ENCODE data around the gene DIS3L.
"Not testable (repeated sequence)": the region's sequence is repeated elsewhere in the genome, so short reads cannot be mapped to it uniquely, and the experiment has no call there.

DIS3L gene

DNA sequence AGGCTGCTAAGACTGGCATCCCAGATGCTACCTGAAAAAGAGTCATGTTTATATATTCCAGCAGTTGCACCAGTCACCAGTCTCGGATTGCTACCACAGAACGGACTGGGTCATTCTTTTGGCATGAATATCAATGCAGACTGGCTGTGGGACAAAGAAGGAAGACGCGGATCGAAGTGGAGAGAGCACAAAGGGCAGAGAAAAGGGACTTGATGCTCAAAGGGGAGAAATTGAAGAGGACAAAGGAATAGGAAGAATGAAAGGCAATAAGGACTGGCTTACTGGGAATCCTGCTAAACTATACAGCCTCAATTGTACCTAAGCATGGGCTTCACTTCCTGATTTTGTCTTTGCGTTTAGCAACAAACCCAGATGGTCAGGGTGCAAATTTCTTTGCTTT lies 15.3 kb upstream of the DIS3L start:
- no peak for DNase-seq (ENCODE audit: low read depth in 3 of 3)

DNA sequence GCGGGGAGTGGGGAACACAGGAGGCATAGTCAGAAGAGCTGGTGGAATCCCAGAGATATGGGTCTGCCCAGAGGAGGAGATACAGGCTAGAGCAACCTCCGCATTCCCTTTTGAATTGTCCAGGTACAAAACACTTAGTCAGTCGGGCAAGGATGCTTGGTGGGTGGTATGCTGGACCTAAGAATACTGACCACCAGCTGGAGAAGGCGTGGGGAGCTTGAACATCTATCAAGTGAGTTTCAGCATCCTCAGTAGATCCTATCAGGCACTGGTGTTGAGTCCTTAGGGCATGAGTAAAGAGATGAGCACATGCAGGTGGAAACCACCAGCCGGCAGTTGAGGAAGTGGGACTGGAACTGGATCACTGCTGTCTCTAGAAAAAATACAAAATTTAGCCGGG lies 14.7 kb upstream of the DIS3L start:
- DNase-seq (ENCODE audit: low read depth in 3 of 3), result no peak

DNA sequence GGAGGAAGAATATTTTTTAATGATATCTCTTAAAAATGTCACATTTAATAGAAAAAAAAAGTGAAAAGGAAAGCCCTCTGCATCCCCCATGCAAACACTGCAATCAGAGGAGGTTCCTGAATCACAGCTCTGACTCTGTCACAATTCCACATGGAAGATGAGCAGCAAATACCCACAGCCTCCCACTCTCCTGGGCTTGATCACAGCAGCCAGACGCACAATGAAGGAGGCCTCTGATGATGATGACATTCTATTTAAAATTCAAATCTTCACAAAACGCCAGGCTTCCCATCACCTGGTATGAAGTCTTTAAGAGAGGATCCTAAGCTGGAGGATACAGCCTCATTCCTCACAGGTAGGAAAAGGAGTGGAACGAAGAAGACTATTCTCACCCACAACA lies 9.1 kb upstream of the DIS3L start:
- no peak for DNase-seq (ENCODE audit: low read depth in 3 of 3)

DNA sequence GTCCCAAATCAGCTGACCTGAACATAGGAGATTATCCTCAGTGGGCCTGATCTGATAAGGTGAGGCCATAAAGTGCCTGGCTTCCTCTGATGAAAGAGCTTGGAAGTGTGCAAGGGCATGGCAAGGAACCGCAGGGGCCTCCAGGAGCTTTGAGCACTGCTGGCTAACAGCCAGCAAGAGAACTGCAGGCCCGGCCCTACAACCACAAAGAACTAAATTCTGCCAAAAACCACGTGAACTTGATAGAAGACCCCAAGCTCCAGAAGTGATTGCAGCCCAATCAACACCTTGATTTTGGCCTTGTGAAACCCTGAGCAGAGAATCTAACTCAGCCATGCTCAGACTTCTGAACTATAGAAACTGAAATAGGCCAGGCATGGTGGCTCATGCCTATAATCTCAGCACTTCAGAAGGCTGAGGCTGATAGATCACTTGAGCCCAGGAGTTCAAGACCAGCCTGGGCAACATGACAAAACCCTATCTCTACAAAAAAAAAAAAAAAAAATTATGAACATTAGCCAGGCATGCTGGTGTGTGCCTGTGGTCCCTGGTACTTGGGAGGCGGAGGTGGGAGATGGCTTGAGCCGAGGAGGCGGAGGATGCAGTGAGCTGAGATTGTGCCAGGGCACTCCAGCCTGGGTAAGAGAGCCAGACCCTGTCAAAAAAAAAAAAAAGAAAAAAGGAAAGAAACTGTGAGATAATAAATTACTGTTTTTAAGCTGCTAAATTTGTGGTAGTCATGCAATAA lies 7.7 kb upstream of the DIS3L start:
- no peak for DNase-seq (ENCODE audit: low read depth in 3 of 3)

DNA sequence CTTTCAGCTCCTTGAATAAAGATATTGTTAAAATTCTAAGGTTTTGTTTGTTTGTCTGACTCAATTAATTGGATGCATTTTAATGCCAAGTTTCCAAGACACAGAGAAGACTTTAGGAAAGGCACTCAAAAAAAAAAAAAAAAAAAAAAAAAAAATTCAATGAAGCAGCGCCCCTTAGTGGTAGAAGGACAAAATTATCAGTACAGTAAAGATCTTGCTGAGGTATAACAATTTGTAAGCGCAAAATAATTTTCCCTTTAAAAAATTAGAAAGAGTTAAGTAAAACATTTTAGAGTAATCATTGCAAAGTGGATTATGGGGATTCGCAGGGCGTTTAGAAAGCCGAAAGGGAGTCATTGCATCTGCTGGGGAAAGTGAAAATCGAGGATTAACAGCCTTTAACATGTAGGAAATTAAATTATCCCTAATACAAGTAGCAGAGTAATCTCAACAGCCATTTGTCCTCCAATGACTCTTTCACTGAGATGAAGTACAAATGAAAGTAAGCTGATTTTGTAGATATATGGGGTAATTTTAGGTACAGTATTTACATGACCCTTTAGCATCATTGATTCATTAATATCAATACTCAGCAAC lies 5.8 kb upstream of the DIS3L start:
- no peak for DNase-seq (ENCODE audit: low read depth in 3 of 3)

DNA sequence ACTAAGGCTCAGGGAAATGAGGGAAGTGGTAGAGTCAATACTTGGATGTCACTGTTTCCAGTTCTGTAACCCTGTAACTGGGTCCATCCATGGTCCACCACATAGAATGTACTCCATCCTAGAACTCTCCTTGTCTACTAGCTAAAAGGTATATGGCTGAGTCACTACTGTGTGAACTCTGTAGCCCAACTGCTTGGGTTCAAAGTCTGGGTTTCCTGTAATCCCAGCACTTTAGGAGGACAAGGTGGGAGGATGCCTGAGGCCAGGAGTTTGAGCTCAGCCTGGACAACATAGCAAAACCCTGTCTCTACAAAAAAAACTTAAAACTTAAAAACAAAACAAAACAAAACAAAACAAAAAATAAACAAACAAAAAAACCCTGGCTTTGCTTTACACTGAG lies 5.3 kb upstream of the DIS3L start:
- no peak for DNase-seq (ENCODE audit: low read depth in 3 of 3)

DNA sequence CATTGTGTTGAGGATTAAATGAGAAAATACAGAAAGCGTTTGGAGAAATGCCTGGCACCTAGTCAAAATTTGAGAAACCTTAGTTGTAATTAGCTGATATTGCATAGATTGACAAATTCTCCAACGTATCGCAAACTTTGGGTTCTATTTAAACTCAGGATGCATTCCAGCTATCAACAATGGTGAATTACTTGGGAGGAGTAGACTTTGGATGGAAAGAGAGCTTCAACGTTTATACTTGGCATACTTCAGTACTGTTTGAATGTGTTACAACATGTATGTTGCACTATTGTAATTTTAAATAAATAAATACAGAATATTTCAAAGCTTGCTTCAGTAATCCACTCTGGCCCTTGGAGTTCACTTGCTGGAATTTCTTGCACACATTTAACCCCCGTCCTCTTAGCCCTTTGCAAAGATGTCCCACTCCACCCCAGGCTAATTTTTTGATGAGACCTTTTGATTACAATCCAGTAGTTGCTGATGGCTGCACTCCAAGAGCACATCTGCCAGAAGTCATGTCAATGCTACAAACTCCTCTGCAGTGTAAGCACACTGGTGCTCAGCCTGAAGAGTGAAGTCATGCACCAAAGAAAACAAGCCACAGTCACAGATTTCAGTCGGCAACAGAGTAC lies 4.7 kb upstream of the DIS3L start:
- no peak for DNase-seq (ENCODE audit: low read depth in 3 of 3)

DNA sequence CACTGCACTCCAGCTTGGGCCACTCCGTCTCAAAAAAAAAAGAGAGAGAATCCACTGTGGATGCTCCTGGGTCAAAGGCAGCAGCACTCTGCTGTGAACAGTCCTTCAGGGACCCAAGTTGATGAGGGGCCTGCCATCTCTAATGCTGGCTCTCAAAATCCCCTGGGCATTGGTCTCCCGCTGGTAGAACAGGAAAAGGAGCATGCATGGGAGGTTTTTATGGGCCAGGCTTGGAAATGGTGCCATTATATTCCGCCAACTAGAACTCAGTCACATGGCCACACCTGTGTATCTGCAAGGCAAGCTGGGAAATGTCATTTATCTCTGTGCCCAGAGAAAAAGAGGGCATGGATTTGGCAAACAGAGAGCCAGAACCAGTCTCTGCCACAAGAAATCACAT lies 3.4 kb upstream of the DIS3L start:
- DNase-seq (ENCODE audit: low read depth in 3 of 3), result no peak

DNA sequence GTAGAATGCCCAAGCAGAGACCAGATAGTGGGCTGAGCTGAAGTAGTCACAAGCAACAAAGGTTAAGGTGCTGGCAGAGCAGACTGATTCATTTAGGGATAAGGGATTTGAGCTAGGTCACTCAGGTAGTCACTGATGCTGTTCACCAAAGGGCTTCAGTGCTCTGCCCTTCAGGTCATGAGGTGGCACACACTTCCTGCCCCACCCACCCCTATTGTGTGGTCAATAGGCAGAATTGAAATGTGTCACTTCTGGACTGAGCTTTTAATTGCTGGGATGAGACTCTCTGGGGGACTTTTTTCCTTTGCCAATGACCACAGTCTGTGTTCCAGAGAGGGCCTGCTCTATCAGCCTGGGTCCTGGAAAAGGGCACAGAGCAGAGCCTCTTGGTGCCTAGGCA lies 2.9 kb upstream of the DIS3L start:
- DNase-seq (ENCODE audit: low read depth in 3 of 3), result no peak

DNA sequence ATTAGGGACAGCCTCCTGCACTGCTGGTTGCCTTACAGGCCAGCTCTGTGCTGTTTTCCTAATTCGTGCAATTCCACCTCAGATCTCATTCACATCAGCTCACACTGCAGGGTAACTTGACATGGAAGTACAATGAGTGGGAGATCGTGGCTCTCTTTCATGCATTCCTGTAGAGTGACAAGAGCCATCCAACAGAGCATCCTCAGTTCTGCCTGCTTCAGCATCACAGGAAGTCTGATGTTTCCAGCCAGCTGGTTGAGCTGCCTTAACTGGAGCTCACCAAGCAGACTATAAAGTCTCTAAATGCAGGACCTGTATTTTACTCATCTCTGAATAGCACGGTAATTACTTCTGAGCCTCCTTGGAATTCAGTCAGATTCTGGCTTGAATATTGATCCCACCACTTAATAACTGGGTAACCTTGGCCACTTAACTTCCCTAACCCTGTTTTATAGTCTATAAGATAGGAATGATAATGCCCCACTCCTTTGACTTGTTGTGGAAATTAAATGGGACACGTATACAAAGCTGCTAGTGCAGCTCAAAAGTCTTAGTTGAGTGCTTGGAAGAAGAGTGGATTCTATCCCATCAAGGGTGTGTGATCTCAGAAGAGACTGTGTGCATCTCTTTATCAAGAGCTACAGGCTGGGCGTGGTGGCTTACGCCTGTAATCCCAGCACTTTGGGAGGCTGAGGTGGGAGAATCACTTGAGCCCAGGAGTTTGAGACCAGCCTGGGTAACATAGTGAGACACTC lies 1.4 kb upstream of the DIS3L start:
- DNase-seq (ENCODE audit: low read depth in 3 of 3), result no peak

DNA sequence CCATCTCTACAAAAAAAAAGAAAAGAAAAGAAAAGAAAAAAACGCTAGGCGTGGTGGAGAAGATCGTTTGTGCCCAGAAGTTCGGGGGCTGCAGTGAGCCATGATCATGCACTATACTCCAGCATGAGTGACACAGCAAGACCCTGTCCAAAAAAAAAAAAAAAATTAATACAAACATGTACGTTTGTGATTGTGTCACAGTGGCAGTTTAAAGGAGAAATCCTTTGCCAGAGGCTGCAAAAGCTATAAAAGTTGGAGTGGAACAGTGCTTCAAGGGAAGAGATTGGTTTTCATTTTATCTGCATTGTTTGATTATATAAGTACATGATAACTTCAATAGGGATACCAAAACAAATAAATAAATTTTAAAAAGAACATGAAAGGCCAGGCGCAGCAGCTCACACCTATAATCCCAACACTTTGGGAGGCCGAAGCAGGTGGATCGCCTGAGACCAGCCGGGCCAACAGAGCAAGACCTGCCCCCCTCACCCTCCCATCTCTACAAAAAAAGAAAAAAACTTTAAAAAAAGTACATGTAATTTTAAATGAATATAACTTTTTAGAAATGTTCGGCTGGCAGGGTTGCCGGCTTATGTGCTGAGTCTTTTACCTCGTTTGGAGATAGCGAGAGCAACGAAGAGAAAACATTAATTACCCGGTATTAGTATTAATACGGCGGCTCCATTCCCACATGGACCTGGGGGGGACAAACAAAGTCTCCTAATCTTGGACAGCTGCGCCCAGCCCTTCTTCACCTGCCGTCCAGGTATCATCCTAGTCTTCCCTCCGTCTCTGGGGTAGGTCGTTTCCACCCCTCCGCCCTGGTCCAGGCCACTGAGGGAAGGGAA lies 573 bp upstream of the DIS3L start:
- DNase-seq (ENCODE audit: low read depth in 3 of 3), result no peak

DNA sequence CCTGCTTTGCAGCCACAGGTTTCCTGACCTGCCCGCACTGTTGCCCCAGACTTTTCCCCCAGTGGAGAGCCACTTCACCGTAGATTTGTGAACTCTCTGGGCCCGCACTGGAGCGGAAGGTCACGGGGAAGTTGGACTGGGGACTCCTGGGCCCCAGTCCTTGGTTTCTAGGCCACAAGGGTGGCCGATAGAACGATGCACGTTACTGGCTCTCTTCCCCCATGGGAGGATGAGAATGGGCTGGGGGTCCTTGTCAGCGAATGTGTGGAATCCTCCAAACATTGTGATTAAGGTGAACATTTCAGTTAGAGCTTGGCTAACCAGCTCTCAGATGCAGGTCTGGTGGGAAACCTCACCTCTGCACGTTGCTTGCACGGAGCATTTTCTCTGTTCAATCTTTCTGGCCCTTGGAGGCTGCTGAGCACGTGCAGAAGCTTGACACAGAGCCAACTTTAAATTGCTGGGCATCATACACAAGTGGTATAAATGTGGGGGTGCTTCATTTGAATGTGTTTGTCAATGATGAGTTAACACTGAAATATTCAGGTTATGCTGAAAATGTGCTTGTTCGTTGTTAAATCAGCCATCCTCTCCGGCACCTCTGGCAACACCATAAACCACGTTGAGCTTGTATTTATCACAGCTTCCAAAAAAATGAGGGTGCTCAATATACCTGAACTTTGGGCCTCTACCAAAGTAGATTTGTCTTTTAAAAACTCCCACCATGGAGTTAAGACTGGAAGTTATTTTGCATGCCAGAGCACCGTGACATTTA lies 976 bp downstream of the DIS3L start:
- peak in 1 of 3 donors; percentile 33 for DNase-seq (ENCODE audit: low read depth in 3 of 3)

DNA sequence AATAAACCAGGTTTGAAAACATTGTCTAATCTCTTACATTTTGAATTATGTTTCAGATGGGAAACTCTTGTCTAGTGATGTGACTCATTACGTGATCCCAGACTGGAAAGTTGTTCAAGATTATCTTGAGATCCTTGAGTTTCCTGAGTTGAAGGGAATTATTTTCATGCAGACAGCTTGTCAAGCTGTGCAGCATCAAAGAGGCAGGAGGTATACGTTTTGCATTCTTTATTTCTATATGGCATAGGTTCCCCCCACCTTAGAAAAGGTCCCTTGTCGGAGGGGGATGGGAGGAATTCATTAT lies 1.5 kb downstream of the DIS3L start:
- DNase-seq (ENCODE audit: low read depth in 3 of 3), result no peak

DNA sequence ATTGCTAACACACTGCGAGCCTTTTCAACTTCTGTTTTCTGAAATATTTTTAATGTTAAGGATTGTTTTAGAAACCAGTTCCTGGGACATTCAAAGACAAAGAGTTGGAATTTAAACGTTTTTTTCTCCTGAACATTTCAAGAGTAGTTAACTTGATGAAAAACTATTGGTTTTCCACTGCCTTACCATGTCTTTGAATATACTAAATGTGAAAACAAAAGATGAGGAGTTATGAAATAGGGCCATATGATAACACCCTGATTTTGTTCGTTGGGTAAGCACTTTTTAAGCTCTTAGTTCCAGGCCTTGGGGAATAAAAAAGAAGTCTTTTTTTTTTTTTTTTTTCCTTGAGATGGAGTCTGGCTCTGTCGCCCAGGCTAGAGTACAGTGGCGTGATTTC lies 2.8 kb downstream of the DIS3L start:
- no peak for DNase-seq (ENCODE audit: low read depth in 3 of 3)

DNA sequence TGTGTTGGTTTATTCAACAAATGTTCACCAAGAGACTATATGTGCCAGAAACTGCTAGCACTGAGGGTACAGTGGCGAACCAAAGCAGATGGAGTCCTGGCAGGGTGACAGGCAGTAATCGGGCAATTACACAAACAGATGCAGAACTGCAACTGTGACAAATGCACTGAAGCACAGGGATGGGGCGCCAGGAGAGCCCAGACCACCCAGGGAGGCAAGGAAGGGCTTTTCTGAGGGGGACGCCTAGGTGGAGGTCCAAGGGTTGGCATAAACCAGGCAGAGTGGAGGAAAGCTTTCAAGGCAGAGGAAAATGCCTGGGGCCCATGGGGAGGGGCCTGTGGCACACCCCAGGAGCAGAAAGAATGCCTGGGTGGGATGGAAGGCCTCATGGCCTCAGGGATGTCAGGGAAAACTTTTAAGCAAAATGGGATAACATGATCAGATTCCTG lies 5.5 kb downstream of the DIS3L start:
- no peak for DNase-seq (ENCODE audit: low read depth in 3 of 3)

DNA sequence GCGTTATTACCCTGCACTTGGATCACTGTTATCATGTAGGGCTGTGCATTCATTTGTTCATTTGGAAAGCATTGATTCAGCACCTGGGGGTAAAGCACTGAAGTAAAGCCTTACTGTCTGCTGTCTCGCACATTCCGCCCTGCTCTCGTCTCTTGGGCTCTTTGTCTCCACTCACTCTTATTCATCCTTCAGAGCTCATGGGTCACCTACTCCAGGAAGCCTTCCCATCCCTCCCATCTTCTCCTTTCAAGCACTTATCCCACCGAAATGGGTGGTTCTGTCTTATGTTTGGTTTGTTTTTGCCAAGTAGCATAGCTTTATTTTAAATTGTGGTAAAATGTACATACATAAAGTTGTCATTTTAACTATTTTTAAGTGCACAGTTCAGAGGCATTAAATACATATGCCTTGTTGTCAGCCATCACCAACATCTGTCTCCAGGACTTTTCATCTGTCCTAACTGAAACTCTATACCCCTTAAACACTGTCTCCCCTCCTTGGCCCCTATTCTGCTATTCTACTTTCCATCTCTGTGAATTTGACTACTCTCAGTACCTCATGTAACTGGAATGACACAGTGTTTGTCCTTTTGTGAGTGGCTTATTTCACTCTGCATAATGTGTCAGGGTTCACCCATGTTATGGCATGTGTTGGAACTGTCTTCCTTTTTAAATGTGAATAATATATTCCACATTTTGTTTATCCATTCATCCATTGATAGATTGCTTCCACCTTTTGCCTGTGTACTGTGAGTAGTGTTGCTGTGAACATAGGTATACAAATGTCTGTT lies 9.3 kb downstream of the DIS3L start:
- DNase-seq (ENCODE audit: low read depth in 3 of 3), result no peak

DNA sequence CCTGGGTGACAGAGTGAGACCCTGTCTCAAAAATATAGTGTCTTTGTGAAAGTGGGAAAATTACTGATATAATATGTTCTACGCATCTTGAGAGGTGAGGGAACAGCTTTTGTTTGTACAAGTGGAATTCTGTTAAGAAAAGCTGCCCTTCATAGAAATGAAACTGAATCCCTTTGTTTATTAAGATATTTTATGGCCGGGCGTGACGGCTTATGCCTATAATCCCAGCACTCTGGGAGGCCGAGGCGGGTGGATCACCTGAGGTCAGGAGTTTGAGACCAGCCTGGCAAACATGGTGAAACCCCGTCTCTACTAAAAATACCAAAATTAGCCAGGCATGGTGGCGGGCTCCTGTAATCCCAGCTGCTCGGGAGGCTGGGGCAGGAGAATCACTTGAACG lies 11.1 kb downstream of the DIS3L start:
- DNase-seq (ENCODE audit: low read depth in 3 of 3), result not testable (repeated sequence)

DNA sequence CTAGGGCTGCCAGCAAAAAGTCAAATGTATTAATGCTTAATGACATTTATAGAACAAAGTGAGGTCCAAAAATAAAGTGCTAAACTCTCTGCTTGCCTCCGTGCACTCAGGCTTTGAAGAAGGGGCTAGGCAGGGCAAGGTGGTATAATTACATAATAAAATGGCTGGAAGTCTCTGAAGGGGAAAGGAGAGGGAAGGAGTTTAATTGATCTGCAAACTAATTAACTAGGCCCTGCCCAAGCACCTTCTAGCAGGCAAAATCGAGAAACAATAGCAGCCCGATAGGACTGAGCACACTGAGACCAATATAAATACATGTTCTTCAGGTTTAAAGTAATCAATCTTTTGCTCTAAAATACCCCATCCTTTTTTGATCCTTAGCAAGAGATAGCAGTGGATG lies 13.0 kb downstream of the DIS3L start:
- DNase-seq (ENCODE audit: low read depth in 3 of 3), result no peak

DNA sequence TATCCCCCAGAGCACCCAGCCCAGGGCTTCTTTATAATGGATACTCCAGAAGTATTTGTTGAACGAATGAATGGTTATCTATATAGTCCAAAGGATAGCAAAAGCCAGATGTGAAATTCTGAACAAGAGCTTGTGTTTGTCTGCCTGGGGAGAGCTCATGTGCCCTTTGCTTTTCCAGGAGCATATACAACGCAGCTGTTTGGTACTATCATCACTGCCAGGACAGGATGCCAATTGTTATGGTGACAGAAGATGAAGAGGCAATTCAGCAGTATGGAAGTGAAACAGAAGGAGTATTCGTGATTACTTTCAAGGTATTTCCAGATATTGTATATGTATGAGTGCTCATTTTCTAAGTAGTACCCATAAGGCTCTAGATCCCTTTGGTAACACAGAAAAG lies 15.2 kb downstream of the DIS3L start:
- DNase-seq (ENCODE audit: low read depth in 3 of 3), result no peak

DNA sequence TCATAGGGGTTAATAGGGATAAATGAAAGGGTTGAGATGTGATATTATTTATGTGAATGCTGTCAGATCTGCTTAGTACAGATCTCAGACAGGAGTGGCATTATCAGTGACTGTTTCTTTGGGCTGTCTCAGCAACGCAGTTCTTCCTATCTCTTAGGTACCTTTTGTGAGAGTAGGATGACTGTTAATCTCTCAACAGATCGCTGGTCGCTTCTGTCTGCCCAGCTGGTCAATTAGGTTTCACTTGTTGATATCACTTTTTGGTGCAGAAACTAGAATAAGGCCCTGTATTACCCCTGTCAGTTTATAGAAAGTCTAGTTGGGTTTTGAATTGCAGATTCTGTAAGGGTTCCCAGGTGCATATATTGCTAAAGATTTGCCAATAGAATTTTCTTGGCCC lies 16.5 kb downstream of the DIS3L start:
- no peak for DNase-seq (ENCODE audit: low read depth in 3 of 3)
